D721Med (cell line): ENCODE data around the gene INO80.

ENCODE experiments used
- DNase-seq: peaks from one replicate; pipeline ENCODE4 v3.0.0; 2011; ENCODE audit warnings: low spot score; ENCODE audit not compliant: insufficient read length
- FAIRE-seq: peaks from 2 replicates; lab custom pipeline; 2011; peaks lifted over from hg19 to GRCh38; lab: Jason Lieb, UNC
- CTCF ChIP-seq: IDR thresholded peaks from 2 replicates; pipeline ENCODE4 v1.5.1; 2012; ENCODE audit warnings: mild to moderate bottlenecking, control low read depth; ENCODE audit not compliant: insufficient read depth; ENCODE audit errors: missing control alignments

INO80 gene

DNA sequence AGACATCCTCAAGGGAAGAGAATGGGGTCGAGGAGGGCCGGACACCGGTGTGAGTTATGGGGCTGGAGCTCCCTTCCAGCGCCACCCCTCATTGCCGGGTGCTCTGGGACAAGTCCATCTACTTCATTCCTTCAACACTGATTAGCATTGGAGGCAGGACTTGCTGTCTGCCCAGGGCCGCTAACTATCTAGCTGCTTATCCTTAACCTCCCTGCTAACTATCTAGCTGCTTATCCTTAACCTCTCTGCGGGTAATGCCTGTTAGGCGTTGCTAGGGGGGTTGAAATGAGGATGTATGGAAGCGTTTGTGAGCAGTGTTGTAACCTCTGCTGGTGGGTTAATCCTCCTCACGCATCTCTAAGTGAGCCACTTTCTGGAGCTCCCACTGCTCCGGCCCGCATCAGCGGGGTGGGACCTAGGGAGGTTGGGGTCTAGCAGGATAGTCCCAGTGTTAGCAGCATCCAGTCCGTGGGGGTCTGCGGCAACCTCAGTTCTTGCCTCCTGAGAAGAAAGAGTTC is 173.7 kb downstream of the INO80 start:
- TF ChIP-seq CTCF: no peak
- DNase-seq: no peak
- FAIRE-seq: no peak

DNA sequence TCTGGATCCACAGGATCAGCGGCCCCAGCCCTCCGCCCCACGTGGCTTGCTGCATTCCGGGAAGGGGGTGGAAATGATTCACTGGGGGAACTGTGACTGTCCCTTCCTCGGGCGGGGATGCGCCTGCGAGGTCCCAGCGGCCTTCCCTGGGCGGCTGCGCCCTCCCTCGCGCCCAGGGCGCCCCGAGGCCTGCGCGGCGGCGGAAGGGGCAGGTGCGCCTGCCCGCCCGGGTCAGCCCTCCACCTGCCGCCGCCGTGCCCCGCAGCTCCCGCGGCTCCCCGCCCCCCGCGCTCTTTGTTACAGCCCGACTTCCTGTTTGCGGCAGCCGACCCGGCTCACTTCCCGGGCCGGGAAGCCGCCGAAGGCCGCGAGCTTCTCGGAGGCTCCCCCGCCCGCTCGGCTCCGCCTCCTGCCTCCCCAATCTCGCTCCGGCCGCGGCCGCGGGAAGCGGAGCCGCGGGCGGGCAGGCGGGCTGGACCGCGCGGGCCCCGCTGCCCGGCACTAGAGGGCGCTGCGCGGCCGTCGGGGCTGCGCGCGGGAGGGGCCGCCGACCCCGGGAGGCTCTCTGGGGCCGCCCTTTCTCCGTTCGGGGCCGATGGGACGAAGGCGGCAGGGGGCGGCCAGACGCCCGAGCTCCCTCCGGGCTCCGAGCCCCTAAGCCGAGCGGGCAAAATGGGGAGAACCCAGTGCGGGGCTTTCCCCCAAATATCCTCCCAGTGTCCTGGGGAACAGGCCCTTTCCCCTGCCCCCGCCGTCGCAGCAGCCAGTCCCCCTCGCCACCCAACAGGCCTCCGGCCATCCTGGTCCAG is 174.3 kb downstream of the INO80 start:
- FAIRE-seq (no peak), DNase-seq (peak; percentile 88)

GRCh38 chr15:40941068-40941527 is 175.0 kb downstream of the INO80 start:
- DNase-seq (no peak), FAIRE-seq (no peak)
- TF ChIP-seq CTCF: no peak

More for the DNA sequence above, 174.3 kb downstream of the INO80 start:
- peak; percentile 52 for TF ChIP-seq CTCF

DNA sequence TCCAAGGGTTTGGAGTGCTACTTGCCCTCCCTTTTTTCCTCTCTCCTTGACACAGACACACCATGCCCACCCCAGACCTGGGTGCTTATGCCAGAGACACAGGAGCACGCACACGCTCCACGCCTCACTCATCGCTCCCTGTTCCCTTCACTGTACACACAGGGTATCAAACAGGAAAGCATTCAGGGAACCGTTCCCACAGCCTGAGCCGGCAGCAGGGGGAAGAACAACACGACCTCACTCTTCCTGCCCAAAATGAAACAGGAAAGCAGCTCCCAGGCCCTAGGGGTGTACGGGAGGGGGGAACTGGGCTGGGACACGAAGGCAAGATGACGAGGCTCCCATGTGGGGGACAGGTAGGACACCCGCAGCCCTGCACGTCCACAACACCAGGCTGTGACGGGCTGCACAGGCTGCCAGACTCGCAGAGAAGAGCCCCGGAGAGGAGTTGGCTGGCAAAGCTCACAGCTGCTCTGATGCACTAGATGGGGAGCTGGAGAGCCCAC is 175.7 kb downstream of the INO80 start:
- TF ChIP-seq CTCF: no peak
- FAIRE-seq (no peak), DNase-seq (no peak)

GRCh38 chr15:40938536-40938870 is 177.6 kb downstream of the INO80 start:
- DNase-seq: no peak
- no peak for FAIRE-seq
- no peak for TF ChIP-seq CTCF

- FAIRE-seq: no peak
- no peak for DNase-seq
- peak; percentile 33 for TF ChIP-seq CTCF
These were observed 178.1 kb downstream of the INO80 start for GRCh38 chr15:40937762-40938535.
